GM18526 (cell line): ENCODE data around the gene TLCD1.

Experiments
- POLR2A ChIP-seq: IDR thresholded peaks from 3 replicates; pipeline ENCODE4 v1.6.1; 2011; ENCODE audit not compliant: insufficient read length; ENCODE audit errors: extremely low read depth

TLCD1 gene

DNA sequence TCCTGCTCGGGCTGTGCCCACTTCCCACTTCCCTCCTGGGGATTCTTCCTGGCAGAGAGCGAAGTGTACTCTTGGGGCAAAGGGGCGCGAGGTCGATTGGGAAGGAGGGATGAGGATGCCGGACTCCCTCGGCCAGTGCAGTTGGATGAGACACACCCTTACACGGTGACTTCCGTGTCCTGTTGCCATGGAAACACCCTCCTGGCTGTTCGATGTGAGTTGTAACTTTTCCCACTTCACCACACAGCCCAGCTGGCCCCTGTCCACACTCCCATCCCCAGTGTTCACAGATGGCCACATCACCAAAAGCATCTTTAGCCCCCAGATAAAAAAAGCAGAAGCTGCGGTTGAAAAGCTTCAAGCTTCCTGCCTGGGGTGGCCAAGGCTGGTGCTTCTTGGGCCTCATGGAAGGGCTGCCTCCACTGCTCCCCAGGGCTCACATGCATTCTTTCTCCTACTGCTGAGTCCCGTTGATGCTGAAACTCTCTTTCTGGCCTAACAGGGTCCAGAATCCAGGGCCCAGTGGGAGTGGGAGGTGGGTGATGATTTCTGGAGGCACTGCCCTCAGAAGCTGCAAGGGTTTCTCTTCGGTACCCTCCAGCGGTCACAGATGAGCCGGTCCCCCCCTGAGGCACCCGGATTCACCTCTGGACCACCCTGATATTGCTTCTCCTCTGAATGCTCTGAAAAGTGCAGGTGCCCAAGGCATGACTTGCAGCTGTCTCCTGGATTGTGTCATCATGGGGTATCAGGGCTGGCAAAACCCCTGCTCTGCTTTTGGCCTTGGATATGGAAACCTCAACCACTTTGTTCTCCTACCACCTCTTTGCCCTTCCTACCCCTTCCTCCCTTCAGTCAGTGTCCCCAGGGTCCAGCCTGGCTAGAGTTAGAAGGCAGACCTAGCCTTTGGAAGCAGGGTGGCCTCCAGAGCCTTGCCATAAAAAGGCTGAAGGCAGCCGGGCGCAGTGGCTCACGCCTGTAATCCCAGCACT, 15.6 kb upstream of the TLCD1 start:
- no peak for TF ChIP-seq POLR2A

DNA sequence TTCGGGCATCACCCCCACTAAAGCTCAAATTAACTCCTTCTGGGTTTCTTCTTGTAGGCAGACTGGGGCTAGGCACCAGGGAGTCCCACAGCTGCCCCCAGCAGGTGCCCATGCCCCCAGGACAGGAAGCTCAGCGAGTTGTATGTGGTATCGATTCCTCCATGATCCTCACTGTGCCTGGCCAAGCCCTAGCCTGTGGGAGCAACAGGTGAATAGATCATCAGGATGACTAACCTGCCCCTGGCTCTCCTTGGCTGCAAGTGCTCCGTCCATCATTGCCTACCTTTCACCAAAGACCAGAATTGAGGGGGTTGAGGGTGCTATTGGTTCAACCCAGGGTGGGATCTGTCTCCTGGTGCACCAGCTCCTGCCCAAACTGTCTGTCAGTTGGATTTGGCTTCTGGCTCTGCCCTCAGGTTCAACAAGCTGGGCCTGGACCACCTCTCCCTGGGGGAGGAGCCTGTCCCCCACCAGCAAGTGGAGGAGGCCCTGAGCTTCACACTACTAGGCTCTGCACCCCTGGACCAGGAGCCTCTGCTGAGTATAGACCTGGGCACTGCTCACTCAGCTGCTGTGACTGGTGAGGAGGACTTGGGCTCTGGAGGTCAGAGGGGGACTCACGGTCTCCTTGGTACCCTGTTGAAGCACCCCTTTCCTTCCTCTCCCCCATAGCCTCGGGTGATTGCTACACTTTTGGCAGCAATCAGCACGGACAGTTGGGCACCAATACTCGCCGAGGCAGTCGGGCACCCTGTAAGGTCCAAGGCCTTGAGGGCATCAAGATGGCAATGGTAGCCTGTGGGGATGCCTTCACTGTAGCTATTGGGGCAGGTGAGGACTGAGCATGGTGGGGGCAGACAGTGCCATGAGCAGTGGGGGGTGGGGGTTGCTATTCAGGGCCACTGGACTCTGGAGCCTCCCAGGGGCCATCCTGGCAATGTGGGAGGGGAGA, 14.6 kb upstream of the TLCD1 start:
- no peak for TF ChIP-seq POLR2A

DNA sequence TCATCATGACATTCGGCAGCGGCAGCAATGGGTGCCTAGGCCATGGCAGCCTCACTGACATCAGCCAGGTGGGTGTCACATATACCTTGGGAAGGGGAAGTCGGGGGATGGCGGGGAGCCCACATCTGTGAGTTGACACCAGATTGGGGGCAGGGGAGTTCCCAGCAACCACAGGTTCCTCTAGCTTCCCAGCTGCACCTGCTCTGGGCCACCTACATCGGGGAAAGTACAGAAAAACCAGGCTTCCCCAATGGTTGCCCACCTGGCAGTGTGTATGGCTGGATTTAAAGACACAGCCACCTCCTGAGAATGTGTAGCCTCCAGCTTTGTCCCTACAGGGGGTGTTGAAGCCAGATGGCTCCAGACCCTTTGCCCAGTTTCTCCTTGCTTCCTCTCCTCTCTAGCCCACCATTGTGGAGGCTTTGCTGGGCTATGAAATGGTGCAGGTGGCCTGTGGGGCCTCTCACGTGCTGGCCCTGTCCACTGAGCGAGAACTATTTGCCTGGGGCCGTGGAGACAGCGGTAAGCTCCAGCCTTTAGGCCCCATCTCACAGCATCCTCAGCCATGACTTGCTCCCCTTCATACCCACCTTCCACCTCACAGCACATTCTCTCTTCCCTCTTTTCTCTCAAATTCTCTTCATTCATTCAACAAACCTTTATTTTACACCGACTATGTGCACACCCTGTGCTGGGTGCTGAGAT, 12.8 kb upstream of the TLCD1 start:
- peak; percentile 34 for TF ChIP-seq POLR2A

DNA sequence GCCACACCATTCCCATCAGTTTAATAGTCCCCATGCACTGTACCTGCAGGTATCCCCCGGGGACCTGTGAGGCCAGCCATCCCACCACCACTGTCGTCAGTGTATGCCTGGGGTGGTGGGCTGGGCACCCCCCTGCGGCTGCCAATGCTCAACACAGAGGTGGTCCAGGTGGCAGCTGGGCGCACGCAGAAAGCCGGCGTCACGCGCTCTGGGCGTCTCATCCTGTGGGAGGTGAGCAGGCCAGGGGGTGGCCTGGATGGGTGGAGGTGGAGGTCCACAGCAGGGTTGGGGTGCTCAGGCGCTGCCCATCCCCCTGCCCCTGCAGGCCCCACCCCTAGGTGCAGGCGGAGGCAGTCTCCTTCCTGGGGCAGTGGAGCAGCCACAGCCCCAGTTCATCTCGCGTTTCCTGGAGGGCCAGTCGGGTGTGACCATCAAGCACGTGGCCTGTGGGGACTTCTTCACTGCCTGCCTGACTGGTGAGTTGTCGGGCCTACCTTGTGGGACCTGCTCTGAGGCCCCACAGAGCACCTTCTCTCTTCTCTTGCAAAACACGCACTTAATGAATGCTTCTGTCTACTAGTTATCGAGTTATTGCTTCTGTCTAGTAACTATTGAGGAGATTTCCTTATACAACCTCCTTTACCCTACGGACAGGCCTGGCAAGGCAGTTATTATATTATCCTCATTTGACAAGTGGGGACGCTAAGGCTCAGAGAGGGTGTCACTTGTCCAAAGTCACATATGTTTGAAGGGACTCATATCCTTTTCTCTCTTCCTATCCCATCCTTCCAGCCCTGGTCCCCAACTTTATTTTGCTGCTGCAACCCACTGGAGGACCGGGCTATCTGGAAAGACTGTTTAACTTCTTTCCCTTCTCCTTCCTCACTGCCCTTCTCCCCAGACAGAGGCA, 12.0 kb upstream of the TLCD1 start:
- TF ChIP-seq POLR2A: peak; percentile 73

DNA sequence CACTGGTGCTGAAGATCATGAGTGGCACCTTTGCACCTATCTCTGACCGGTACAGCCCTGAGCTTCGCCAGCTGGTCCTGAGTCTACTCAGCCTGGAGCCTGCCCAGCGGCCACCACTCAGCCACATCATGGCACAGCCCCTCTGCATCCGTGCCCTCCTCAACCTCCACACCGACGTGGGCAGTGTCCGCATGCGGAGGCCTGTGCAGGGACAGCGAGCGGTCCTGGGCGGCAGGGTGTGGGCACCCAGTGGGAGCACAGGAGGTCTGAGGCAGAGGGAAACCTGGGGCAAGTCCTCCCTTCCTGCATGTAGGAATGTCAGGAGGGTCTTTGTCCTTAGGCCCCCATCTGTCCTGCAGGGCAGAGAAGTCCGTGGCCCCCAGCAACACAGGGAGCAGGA, 11.3 kb upstream of the TLCD1 start:
- no peak for TF ChIP-seq POLR2A

- TF ChIP-seq POLR2A: no peak
Measured at GRCh38 chr17:28735242-28735722, 9.2 kb upstream of the TLCD1 start.

- no peak for TF ChIP-seq POLR2A
Measured at GRCh38 chr17:28734712-28735241, 8.7 kb upstream of the TLCD1 start.

DNA sequence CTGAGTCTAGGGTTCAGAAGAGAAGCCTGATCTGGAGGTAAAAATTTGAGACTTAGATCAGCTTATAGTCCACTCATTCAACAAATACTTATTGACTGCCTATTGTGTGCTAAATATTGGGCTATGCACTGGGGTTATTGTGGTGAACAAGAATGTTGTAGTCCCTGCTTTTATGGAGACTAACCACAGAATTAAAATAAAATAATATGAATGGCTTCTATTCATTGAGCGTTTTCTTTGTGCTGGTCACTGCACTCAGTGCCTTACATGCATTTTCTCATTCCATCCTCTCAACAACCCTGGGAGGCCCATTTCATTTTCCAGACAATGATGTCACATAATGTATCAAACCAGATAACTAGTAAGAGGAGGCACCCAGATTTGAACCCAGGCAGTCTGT, 7.3 kb upstream of the TLCD1 start:
- TF ChIP-seq POLR2A: no peak

DNA sequence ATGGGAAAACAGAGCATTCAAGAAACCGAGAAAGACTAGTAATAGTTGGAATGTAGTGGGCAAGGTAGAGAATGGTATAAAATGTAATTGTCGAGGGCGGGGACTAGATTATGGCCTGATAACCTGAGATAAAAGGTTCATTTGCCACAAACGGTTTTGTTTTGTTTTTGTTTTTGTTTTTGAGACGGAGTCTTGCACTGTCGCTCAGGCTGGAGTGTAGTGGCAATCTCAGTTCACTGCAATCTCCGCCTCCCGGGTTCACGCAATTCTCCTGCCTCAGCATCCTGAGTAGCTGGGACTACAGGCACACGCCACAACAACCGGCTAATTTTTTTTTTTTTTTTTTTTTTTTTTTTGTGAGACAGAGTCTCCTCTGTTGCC, 3.9 kb upstream of the TLCD1 start:
- no peak for TF ChIP-seq POLR2A

- peak; percentile 70 for TF ChIP-seq POLR2A
Measured at GRCh38 chr17:28728364-28729200, 2.5 kb upstream of the TLCD1 start, which contains the start of gene NEK8. NEK8 (plus strand) TSS chr17:28728788; CDS start chr17:28728814, 26 bp downstream.

DNA sequence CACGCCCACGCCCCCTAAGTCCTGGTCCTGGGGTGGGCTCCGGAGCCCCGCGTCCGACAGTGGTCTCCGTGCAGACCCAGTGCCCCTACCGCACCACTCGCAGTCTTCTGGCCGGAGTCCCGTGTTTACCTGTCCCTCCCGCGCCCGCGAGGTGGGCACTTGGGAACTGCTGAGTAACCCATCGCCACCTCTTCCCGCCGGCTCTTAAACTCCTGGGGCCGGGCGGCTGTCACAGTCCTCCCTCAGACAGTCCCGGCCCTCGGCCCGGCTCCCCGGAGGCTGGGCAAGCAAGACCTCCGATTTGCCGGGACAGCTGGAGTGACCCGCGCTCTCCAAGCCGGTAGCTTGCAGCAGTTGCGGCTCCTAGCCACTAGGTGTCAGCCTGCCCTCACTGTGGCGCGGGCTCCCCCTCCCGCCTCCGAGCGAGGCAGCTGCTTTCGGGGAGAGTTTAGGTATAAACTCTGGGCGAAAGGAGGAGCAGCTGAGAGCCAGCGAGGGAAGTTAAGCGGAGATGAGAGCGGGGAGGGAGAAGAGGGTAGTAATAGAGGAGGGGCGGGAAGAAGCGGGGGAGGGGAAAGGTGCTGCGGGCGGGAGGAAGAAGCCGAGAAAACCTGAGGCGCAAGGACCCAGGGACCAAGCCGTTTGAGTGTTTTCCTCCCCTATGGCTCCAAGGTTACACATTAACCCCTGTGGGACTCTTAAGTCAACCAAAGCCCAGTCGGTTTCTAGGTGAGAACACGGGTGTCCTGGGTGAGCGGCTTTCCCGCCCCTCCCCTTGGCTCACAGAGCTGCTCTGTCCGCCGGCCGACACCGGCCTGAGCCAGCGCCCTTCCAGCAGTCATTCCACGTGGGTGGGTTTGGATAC, 826 bp upstream of the TLCD1 start:
- TF ChIP-seq POLR2A: peak; percentile 74

- peak; percentile 31 for TF ChIP-seq POLR2A
Measured at GRCh38 chr17:28725660-28726225, 290 bp downstream of the TLCD1 start.

GRCh38 chr17:28725166-28725659, 820 bp downstream of the TLCD1 start:
- peak; percentile 35 for TF ChIP-seq POLR2A
